PC-3 (cell line): ENCODE data around the gene SNX20.

Experiments
- CTCF ChIP-seq: fragments of 300-600 bp; sonication (generic); conservative IDR thresholded peaks from 2 replicates; pipeline ENCODE4 v1.5.1; 2017; ENCODE audit warnings: antibody characterized with exemption, low read depth, mild to moderate bottlenecking, low read length
- EZH2 ChIP-seq: fragments of 300-600 bp; sonication (generic); IDR thresholded peaks from one replicate; pipeline ENCODE4 v1.6.1; 2017; ENCODE audit warnings: antibody characterized with exemption, mild to moderate bottlenecking, low read length; ENCODE audit not compliant: unreplicated experiment
- EZH2phosphoT487 ChIP-seq: fragments of 300-600 bp; sonication (generic); IDR thresholded peaks from 2 replicates; pipeline ENCODE4 v1.6.1; 2018; ENCODE audit warnings: mild to moderate bottlenecking, antibody characterized with exemption, low read length, borderline replicate concordance

- TF ChIP-seq EZH2phosphoT487 (no peak), CTCF (no peak), EZH2 (no peak)
Observed at GRCh38 chr16:50712956-50713355, 31.8 kb upstream of the SNX20 start.
